G401 (cell line): Measurements from ENCODE around the gene GATM. TPM values are rescaled to one million over a fixed set of nuclear protein-coding genes. Genes with fewer than 3 reads are reported as not detected.
A peak's percentile ranks its signal among the peaks of the same experiment; 100 is the strongest.
"Not testable (repeated sequence)": the region's sequence is repeated elsewhere in the genome, so short reads cannot be mapped to it uniquely, and the experiment has no call there.

Experiments used
- DNase-seq: peaks from one replicate; pipeline ENCODE4 v3.0.0-alpha.2; 2015; ENCODE audit warnings: low spot score
- in situ Hi-C: cut with HindIII; loops from 2 replicates; pipeline ENCODE4 v1.10.0; 2016; ENCODE audit warnings: low sequenced_read_pairs, mixed read lengths
- total RNA-seq: library from RNA; depleted of rRNA; stranded (reverse); fragments of >200 nt; shearing (Covaris generic); gene quantifications from 2 replicates; pipeline ENCODE4 v1.2.3, GENCODE V29; 2014; rRNA removed

GATM gene
- total RNA-seq, 1 experiment from 2014 or later, result 32.5 TPM

DNA sequence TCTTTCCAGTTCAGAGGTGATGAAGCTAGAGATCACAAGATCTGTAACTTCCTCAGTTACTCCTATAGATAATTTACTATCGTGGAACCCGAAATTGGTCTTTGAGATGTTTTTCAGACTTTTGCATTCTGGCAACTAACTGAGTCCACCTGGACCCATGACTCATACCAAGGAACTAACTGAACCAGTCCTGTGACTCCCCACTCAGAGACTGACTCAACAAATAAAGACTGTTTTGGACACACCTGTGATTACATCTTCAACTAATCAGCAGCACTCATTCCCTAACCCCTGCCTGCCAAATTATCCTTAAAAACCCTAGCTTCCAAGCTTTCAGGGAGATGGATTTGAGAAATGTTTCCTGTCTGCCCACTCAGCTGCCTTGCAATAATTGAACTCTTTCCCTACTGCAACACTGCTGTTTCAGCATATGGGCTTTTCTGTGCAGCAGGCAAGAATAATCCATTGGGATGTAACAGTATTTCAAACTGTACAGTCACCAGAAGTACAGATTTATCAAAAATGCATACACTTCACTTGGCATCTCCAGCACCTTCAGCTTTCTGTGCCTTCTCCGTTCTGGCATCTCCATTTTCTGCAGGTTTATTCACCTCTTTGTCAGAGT lies 57.7 kb downstream of the GATM start:
- no peak for DNase-seq
- in situ Hi-C loops, result no loop called here

DNA sequence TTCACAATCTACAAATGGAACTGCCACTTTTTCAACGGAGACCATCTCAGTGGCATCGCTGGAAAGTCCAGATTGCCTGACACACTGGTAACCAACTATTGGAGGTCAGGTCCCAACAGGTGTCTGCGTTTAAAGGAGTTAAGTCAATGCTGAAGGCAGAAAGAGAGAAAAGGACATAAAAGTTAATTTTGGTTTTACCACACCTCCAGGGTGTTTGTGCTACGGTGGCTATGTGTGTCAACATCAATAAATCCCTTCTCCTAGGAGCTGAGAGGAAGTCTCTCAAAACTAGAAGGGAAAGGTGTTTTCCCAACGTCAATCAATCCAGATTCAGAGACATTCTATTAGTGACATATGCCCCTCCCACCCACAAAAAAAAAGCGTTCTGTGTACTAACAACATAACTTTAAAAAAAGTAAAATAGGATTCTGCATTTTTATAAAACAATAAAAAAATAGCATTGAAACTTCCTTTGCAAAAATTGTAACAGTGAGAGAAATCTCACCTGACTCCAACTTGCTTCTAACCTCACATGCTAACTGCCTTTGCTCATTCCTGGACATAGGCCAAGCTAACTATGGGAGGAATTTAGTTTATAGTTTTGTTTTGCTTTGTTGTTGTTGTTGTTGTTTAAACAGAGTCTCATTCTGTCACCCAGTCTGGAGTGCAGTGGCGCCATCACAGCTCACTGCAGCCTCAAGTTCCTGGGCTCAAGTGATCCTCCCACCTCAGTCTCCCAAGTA lies 58.7 kb downstream of the GATM start:
- in situ Hi-C loops, result no loop called here
- no peak for DNase-seq

DNA sequence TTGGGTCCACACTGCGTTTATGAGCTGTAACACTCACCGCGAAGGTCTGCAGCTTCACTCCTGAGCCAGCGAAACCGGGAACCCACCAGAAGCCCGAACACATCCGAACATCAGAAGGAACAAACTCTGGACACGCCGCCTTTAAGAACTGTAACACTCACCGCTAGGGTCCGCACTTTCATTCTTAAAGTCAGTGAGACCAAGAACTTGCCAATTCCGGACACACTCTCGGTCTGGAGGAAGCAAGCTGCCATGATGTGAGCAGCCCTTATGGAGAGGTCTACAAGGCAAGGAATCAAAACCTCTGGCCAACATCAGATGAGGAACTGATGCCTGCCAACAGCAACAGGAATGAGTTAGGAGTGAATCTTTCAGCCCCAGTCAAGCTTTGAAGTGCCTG lies 63.4 kb downstream of the GATM start:
- in situ Hi-C loops, result no loop called here
- DNase-seq, result peak; percentile 47

DNA sequence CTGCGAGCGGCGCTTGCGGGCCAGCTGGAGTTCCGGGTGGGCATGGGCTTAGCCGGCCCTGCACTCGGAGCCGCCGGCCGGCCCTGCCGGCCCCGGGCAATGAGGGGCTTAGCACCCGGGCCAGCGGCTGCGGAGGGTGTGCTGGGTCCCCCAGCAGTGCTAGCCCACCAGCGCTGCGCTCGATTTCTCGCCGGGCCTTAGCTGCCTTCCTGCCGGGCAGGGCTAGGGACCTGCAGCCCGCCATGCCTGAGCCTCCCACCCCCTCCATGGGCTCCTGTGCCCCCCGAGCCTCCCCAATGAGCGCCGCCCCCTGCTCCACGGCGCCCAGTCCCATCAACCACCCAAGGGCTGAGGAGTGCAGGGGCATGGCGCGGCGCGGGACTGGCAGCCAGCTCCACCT lies 64.2 kb downstream of the GATM start:
- in situ Hi-C loops, result not testable (repeated sequence)

More for the DNA sequence above, 64.2 kb downstream of the GATM start:
- not testable (repeated sequence) for DNase-seq

Other genes with a start within 250 kb of the GATM start
- not detected in 2 replicates for gene DUOXA1, start 248.7 kb downstream of the GATM start, total RNA-seq
- gene DUOX1, start 248.6 kb downstream of the GATM start, total RNA-seq, result not detected in 2 replicates
- 7.8 and 10.7 TPM in 2 replicates for gene SHF, start 190.6 kb downstream of the GATM start, total RNA-seq
- not detected in 2 replicates for gene SLC28A2, start 126.3 kb downstream of the GATM start, total RNA-seq
- 4.9 and 8.2 TPM in 2 replicates for gene SLC30A4, start 144.2 kb upstream of the GATM start, total RNA-seq
- gene BLOC1S6, start 208.8 kb upstream of the GATM start, total RNA-seq, result 53.4 and 114 TPM in 2 replicates